ENCODE measurements around the gene RBCK1.
"Not testable (repeated sequence)": the region's sequence is repeated elsewhere in the genome, so short reads cannot be mapped to it uniquely, and the experiment has no call there.

The RBCK1 gene

DNA sequence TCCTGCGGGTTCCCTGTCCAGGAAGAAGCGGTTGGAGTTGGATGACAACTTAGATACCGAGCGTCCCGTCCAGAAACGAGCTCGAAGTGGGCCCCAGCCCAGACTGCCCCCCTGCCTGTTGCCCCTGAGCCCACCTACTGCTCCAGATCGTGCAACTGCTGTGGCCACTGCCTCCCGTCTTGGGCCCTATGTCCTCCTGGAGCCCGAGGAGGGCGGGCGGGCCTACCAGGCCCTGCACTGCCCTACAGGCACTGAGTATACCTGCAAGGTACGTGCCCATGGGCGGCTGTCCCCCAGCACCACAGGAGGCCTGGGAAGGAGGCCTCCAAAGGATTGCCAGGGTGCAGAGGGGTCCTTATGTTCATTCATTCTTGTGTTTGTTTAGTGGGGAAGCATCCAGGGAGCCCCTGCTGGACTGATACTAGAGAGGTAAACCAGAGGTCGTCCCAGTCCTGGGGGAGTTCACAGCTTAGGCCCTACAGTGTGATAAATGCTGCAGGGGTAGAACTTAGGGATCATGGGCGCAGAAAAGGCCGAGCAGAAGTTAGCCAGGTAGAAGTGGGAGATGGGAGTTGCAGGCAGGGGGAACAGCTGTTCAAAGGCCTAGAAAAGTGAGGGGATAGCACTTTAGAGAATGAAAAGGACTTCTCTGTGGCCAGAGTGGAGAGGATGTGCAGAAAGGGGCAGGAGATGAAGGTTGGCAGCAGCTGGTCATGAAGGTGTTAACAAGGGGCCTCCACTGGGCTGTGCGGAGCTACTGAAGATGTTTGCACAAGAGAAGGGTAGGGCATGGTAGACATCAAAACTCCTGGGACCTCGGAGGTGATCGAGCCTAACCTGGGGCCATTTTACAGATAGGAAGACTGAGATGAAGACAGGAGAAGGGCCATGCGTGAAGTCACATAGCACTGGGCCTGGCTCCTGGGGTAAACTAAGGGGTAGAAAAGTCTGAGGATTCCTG, 19.8 kb upstream of the RBCK1 start:
- Histone ChIP-seq H3K4me1 (ENCODE audit: insufficient read depth, low read length) (peaks cover 7% of the 10 kb centered on the region; the same call in 1 of the 2 replicates), H3K27ac (ENCODE audit: low read length) (no peak overlapping the region), H3K9ac (ENCODE audit: low read depth, low read length) (no peak overlapping the region), H3K4me3 (ENCODE audit: low read depth in 1 of 2, low read length in 2 of 2) (no peak overlapping the region), H3K4me2 (ENCODE audit: insufficient read depth, low read length) (no peak overlapping the region), H3K27me3 (ENCODE audit: insufficient read depth, low read length, poor library complexity) (no peaks in the 10 kb centered on the region), H3K79me2 (ENCODE audit: insufficient read depth, low read length) (peaks cover 46% of the 10 kb centered on the region), H4K20me1 (ENCODE audit: insufficient read depth, low read length) (peaks cover 41% of the 10 kb centered on the region), H2AFZ (ENCODE audit: low read depth, low read length) (no peak overlapping the region), H3K9me3 (ENCODE audit: insufficient read depth, low read length, severe bottlenecking) (no peaks in the 10 kb centered on the region), H3K36me3 (ENCODE audit: insufficient read depth, low read length) (peaks cover 79% of the 10 kb centered on the region)
- DNase-seq (no peak), ATAC-seq (ENCODE audit: insufficient read depth, low read depth) (no peak)
- TF ChIP-seq, protein P1, sequence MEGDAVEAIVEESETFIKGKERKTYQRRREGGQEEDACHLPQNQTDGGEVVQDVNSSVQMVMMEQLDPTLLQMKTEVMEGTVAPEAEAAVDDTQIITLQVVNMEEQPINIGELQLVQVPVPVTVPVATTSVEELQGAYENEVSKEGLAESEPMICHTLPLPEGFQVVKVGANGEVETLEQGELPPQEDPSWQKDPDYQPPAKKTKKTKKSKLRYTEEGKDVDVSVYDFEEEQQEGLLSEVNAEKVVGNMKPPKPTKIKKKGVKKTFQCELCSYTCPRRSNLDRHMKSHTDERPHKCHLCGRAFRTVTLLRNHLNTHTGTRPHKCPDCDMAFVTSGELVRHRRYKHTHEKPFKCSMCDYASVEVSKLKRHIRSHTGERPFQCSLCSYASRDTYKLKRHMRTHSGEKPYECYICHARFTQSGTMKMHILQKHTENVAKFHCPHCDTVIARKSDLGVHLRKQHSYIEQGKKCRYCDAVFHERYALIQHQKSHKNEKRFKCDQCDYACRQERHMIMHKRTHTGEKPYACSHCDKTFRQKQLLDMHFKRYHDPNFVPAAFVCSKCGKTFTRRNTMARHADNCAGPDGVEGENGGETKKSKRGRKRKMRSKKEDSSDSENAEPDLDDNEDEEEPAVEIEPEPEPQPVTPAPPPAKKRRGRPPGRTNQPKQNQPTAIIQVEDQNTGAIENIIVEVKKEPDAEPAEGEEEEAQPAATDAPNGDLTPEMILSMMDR (IDR thresholded peaks at IDR 0.05; ENCODE audit: borderline replicate concordance, extremely low read depth, low read length, poor library complexity, severe bottlenecking), result no peak
- no peak for TF ChIP-seq EZH2 (IDR thresholded peaks at IDR 0.05; ENCODE audit: borderline replicate concordance, low read depth, low read length, severe bottlenecking)

DNA sequence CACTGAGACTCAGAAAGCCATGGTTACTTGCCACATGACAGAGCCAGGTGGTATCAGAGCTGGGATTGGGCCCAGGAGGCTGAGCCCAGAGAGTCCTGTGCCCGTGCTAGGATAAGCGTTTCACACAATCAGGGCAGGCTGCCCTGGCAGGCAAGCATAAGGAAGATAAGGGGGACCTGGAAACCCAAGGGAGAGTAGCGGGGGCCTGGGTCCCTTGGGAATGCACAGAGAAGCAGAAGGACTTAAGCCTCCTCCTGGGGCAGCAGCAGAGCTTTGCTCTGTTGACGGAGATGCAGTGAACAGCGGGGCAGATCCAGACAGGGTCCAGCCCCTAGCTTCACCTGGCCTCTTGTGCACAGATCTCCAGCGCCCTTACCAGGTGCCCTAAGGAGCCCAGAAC, 18.9 kb upstream of the RBCK1 start:
- Histone ChIP-seq H3K4me3 (ENCODE audit: low read depth in 1 of 2, low read length in 2 of 2) (no peak overlapping the region), H3K9ac (ENCODE audit: low read depth, low read length) (no peak overlapping the region), H3K36me3 (ENCODE audit: insufficient read depth, low read length) (peaks cover 79% of the 10 kb centered on the region), H3K79me2 (ENCODE audit: insufficient read depth, low read length) (peaks cover 37% of the 10 kb centered on the region), H4K20me1 (ENCODE audit: insufficient read depth, low read length) (peaks cover 33% of the 10 kb centered on the region), H3K9me3 (ENCODE audit: insufficient read depth, low read length, severe bottlenecking) (no peaks in the 10 kb centered on the region), H3K27ac (ENCODE audit: low read length) (no peak overlapping the region), H2AFZ (ENCODE audit: low read depth, low read length) (no peak overlapping the region), H3K4me1 (ENCODE audit: insufficient read depth, low read length) (no peaks in the 10 kb centered on the region), H3K4me2 (ENCODE audit: insufficient read depth, low read length) (no peak overlapping the region), H3K27me3 (ENCODE audit: insufficient read depth, low read length, poor library complexity) (no peaks in the 10 kb centered on the region)
- DNase-seq (no peak), ATAC-seq (ENCODE audit: insufficient read depth, low read depth) (no peak)
- no peak for TF ChIP-seq EZH2 (IDR thresholded peaks at IDR 0.05; ENCODE audit: borderline replicate concordance, low read depth, low read length, severe bottlenecking)
- TF ChIP-seq, protein P1 (IDR thresholded peaks at IDR 0.05; ENCODE audit: borderline replicate concordance, extremely low read depth, low read length, poor library complexity, severe bottlenecking), result no peak

DNA sequence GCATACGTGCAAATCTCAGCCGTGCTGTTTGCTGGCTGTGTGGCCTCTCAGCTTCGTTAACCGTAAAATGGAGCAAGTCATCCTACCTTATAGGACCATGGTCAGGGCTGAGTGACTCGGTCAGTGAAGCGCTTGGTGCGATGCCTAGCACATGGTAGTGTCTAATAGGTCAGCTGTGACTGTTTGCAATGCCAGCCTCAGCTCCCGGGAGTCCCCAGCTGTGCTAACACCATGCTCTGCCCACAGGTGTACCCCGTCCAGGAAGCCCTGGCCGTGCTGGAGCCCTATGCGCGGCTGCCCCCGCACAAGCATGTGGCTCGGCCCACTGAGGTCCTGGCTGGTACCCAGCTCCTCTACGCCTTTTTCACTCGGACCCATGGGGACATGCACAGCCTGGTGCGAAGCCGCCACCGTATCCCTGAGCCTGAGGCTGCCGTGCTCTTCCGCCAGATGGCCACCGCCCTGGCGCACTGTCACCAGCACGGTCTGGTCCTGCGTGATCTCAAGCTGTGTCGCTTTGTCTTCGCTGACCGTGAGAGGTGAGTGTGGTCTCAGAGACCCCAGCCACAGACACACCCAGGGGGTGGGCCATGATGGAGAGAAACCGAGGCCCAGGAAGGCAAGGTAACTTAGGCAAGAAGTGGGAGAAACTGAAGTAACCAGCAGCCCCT, 16.9 kb upstream of the RBCK1 start:
- Histone ChIP-seq H4K20me1 (ENCODE audit: insufficient read depth, low read length) (peaks cover 24% of the 10 kb centered on the region), H3K9me3 (ENCODE audit: insufficient read depth, low read length, severe bottlenecking) (no peaks in the 10 kb centered on the region), H3K4me2 (ENCODE audit: insufficient read depth, low read length) (no peak overlapping the region), H2AFZ (ENCODE audit: low read depth, low read length) (no peak overlapping the region), H3K27me3 (ENCODE audit: insufficient read depth, low read length, poor library complexity) (no peaks in the 10 kb centered on the region), H3K79me2 (ENCODE audit: insufficient read depth, low read length) (peaks cover 22% of the 10 kb centered on the region), H3K4me1 (ENCODE audit: insufficient read depth, low read length) (no peaks in the 10 kb centered on the region), H3K36me3 (ENCODE audit: insufficient read depth, low read length) (peaks cover 87% of the 10 kb centered on the region), H3K4me3 (ENCODE audit: low read depth in 1 of 2, low read length in 2 of 2) (no peak overlapping the region), H3K27ac (ENCODE audit: low read length) (no peak overlapping the region), H3K9ac (ENCODE audit: low read depth, low read length) (no peak overlapping the region)
- TF ChIP-seq, protein P1 (IDR thresholded peaks at IDR 0.05; ENCODE audit: borderline replicate concordance, extremely low read depth, low read length, poor library complexity, severe bottlenecking), result no peak
- TF ChIP-seq EZH2 (IDR thresholded peaks at IDR 0.05; ENCODE audit: borderline replicate concordance, low read depth, low read length, severe bottlenecking), result no peak
- ATAC-seq (ENCODE audit: insufficient read depth, low read depth) (peak; percentile 15; the same call in 1 of the 3 replicates), DNase-seq (no peak)

DNA sequence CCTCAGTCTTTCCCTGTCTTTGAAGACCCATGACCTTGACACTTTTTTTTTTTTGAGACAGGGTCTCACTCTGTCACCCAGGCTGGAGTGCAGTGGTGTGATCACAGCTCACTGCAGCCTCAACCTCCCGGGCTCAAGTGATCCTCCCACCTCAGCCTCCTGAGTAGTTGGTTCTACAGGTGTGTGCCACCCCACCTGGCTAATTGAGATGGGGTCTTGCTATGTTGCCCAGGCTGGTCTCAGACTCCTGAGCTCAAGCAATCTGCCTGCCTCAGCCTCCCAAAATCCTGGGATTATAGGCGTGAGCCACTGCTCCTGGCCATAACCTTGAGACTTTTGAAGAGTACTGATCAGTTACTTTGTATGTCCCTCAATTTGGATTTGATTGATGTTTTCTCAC, 14.8 kb upstream of the RBCK1 start:
- H2AFZ ChIP-seq (ENCODE audit: low read depth, low read length); H3K4me3 ChIP-seq (ENCODE audit: low read depth in 1 of 2, low read length in 2 of 2); H3K4me1 ChIP-seq (ENCODE audit: insufficient read depth, low read length); H3K9me3 ChIP-seq (ENCODE audit: insufficient read depth, low read length, severe bottlenecking); H3K79me2 ChIP-seq (ENCODE audit: insufficient read depth, low read length); H3K27ac ChIP-seq (ENCODE audit: low read length); DNase-seq; H3K4me2 ChIP-seq (ENCODE audit: insufficient read depth, low read length); H3K9ac ChIP-seq (ENCODE audit: low read depth, low read length); H3K27me3 ChIP-seq (ENCODE audit: insufficient read depth, low read length, poor library complexity); ATAC-seq (ENCODE audit: insufficient read depth, low read depth): not testable (repeated sequence)
- peaks cover 91% of the 10 kb centered on the region for H3K36me3 ChIP-seq (ENCODE audit: insufficient read depth, low read length)
- H4K20me1 ChIP-seq (ENCODE audit: insufficient read depth, low read length), result peaks cover 19% of the 10 kb centered on the region

Measured in DND-41 (cell line).